HG03442 (cell line): ENCODE data around the gene FERMT2.
"Not testable (repeated sequence)": the region's sequence is repeated elsewhere in the genome, so short reads cannot be mapped to it uniquely, and the experiment has no call there.

ENCODE experiments used
- ATAC-seq: cut with Tn5 transposase; IDR thresholded peaks from one replicate; pipeline ENCODE4 v1.9.1; 2021; ENCODE audit warnings: mild to moderate bottlenecking, moderate library complexity; ENCODE audit not compliant: unreplicated experiment

Gene FERMT2

DNA sequence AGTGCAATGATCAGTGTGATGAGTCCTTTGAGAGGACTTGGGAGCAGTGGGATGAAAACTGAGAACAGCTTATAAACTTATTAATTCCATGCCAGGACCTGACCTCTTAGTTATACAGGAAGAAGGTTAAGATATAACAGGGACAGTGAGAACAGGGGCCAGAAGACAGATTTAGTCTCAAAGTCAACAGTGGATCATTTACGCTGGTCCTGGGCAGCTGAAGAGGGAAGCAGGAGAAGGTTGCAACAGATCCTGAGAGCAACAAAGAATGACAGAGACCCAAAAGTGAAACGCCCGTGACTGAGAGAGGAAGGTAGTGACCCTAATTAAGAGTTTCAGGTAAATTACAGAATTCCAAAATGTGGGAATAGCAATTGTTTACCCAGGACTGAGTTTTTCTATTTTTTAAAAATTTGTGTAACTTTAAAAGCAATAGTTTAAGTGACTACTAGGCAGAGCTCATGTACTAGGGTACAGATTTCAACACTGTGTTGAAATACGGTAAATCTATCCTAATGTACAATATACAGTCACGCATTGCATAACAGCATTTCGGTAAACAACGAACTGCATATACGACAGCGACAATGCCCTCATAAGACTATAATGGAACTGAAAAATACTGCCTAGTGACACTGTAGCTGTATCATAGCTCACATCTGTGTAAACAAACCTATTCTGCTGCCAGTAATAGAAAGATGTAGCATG, 81.8 kb downstream of the FERMT2 start:
- no peak for ATAC-seq

DNA sequence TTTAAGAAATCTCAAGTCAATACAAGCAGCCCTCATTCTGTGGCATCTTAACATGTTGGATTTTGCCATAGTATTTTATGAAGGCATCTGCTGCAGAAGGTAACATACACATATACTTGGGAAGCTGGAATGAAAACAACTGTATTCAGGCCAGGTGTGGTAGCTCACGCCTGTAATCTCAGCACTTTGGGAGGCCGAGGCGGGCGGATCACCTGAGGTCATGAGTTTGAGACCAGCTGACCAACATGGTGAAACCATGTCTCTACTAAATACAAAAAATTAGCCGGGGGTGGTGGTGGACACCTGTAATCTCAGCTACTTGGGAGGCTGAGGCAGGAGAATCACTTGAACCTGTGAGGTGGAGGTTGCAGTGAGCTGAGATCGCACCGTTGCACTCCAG, 86.0 kb downstream of the FERMT2 start:
- not testable (repeated sequence) for ATAC-seq

DNA sequence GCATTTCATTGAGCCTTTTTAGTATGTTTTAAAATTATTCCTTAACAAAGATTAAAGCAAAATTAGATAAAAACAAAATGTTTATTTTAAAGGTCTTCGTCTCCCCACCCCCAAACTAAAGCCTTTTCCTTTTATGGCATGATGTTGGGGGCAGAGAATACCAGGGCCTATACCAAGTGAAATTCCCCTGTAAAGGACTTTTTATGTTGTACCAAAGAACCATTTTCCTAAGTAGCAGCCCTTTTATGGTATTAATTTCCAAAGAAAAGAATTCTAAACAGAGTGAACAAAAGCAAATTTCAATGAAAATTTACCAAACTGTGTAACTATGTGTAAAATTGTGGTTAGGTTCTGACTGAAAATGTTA, 87.5 kb downstream of the FERMT2 start:
- no peak for ATAC-seq

DNA sequence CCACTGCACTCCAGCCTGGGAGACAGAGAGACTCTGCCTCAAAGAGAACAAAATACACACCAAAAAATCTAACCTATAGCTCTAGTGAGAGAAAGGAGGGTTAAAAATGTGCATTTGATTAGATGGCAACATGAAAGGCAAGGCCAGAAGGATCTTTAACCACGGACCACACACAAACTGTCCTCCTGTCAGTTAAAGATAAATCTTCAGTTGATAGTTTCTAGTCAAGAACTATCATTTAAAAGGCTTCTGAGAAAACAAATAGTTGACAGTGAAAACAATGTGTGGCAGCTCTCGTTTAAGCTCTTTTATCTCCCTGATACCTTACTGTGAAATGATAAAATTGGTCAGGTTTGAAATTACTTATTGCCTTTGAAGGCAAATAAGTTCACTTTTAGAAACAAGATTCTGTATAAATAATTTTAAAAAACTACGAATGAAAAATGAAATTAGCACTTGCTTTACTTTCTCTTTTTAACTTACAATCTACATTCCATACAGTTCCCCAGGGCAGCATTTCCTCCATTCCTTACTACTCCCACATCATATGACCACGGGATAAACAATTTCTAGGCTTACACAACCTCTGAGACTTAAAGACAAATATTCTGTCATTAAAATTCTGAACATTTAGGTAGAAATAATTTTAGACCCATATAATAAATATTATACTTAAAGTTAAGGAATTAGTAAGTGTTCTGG, 88.1 kb downstream of the FERMT2 start:
- ATAC-seq, result no peak

DNA sequence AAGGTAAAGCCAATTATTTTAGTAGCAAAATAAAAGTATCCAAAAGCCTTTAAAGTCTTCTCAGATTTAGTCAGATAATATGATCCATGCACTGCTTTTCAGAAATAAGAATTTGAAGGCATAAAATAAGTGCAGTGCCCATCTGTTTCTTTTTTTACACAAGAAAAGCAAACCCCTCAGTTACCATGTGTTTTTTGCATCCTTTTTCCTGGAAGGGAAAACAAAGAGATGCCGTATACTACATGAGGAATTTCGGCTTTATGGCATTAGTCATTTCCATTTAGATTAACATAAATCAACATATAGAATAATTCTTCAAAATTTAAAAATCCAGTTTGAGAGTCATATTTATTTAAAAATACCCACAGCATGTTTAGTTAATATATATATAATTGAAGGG, 89.4 kb downstream of the FERMT2 start:
- ATAC-seq, result no peak

DNA sequence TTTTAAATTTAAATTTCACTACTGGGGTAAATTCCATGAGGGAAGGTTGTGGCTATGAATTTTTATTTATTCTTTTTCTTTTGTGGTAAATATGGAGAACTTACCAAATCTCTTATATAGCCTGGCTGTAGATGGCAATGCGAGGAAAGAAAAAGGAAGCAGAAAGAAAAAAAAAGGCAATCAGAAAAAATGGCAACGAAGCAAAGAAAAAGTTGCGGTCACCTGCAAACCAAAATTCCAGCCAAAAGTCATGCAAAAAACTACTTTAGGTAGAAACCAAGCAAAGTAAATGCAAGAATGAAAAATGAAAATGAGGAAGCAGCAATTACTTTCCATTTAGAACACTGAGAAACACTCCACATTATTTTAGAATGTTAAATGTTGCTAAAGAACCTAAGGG, 89.9 kb downstream of the FERMT2 start:
- no peak for ATAC-seq

DNA sequence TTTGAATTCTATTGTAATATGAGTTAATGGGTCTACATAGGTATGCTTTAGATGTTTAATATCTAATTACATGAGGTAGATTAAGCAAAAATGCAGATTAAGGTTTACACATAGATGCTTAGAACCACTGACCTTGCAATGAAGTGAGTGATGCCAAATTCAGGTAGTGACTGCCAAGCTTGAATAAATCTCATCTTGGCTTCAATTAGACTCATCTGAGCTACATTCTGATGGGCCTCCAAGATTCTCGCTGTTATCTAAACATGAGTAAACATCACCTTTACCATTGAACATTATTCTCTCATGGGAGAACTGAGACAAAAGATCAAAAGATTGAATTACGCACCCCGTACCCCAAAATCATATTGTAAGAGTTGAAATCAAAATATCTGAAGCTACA, 90.6 kb downstream of the FERMT2 start:
- ATAC-seq, result no peak

DNA sequence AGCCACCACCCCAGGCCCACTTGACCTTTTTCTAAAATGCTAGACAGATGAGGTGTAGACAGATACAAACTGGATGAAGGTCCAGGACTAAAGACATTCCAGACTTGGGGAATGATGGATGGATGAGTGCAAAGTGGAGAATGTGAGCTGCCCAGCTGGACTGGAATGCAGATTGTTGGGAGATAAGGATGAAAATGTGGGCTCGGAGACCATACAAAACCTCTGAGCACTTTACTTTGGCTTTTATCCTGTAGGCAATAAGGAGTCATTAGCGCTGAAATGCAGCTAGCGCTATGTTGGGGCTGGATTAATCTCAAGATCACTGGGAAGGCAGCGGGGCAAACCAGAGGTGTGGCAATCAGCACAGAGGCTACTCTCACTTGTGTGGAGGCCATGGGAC, 94.7 kb downstream of the FERMT2 start:
- no peak for ATAC-seq

DNA sequence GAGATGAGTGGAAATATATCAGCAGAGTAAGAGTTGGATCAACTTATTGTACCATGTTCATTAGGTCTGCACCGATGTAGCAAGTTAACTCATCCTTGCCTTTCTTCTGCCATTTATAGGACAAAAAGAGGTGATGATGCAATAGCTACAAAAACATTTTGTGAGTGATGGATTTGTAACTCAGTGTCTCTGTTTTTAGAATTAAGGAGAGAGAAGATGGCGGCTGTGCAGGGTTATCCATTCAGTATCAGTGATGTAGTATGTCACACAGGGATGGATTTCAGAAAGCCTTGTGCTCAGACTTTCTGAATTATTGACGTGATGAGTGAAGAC, 97.4 kb downstream of the FERMT2 start:
- no peak for ATAC-seq

DNA sequence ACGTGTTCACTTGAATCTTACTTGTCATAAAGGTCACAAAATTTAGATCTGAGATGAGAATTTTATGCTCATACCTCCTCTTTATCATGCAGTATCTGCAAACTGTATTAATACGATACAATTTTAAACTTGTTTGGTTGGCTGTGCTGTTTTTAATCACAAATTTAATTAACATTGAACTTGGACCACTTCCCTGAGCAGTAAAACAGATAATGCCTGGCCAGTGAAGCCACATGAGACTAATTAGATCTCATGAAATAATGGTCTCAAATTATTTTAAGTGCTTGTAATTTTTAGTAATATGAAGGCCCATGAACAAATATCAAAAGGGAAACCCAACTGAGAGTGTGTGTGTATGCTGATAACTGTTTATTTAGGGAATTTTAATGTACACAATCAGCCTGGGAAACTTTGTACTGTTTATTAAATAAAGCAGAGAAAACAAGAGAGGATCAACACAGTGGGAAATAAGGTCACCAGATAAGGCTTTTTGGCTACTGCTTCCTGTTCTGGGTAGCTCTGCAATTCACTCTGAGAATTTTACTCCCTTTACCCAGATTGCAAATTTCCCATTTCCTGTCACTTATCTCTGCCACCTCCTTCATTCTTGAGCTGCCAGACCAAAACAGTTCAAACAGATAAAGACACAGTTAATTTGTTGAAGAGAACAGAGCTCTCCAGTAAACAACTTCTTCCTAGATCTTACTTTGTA, 97.9 kb downstream of the FERMT2 start:
- no peak for ATAC-seq

DNA sequence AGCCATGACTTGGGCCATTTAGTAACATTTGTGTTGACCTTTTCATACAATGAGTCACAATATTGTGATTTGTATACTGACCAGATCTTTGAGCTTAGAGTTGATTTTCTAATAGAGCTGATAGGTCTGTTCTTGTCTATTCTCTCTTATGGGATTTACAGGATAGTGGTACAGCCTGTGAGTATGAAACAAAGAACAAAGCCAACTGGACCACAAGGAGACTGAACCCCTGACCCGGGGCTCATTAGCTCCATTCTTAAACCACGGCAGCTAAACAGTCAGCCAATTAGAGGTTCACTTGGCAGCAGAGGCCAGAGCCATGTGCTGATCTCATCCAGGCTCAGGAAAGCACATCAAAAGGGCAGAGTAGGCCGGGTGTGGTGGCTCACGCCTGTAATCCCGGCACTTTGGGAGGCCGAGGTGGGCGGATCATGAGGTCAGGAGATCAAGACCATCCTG, 100.4 kb downstream of the FERMT2 start:
- no peak for ATAC-seq

DNA sequence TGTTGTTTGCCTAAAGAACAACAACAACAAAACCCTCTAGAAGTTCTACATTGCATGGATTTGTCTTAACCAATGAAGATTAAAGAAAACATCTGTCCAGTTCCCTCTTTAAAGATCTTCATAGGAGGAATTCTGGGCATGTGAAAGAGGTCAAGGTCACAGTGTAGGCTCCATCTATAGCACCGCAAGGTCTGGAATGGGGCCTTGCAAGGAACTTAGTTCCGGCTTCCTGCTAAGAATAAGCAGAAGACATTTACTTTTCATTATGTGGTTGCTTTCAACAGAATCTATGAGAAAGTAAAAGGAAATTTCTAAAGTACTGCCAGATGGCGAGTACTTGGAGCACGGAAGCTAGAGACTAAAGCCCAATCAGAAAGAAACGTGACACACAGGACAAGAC, 102.2 kb downstream of the FERMT2 start:
- ATAC-seq, result no peak

DNA sequence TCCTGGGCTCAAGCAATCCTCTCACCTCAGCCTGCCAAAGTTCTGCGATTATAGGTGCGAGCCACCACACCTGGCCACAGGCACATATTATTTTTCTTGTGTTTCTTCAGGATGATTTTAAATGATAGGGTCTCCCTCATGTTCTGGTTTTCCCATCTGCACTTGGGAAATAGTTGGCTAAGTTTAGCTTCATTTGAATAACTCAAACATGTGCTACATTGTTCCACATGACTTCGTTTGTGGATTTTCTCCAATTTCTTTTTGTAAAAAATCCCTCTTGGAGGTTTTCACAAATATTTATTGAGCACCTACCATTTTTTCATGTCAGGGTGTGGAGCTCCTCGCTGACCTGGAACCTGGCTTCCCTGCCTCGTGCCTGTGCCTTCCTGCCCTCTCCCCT, 104.3 kb downstream of the FERMT2 start:
- no peak for ATAC-seq

DNA sequence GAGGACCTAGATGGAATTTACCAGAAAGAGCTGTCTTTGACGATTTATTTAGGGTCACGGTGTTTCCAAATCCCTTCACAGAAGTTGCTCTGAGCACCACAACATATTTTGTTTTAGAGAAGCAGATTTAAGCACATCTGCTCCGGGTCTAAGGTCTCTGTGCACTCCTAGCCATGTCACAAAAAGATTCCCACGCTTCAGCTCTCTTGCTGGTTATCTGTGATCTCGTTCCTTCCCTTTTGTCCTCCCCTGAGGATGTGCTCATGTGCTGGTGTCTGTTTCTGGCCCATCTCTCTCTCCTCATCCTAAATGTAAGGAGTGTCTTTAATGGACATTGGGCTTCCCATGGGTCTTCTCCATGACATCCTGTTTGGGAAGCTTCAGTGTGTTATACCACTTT, 105.8 kb downstream of the FERMT2 start:
- ATAC-seq, result no peak

DNA sequence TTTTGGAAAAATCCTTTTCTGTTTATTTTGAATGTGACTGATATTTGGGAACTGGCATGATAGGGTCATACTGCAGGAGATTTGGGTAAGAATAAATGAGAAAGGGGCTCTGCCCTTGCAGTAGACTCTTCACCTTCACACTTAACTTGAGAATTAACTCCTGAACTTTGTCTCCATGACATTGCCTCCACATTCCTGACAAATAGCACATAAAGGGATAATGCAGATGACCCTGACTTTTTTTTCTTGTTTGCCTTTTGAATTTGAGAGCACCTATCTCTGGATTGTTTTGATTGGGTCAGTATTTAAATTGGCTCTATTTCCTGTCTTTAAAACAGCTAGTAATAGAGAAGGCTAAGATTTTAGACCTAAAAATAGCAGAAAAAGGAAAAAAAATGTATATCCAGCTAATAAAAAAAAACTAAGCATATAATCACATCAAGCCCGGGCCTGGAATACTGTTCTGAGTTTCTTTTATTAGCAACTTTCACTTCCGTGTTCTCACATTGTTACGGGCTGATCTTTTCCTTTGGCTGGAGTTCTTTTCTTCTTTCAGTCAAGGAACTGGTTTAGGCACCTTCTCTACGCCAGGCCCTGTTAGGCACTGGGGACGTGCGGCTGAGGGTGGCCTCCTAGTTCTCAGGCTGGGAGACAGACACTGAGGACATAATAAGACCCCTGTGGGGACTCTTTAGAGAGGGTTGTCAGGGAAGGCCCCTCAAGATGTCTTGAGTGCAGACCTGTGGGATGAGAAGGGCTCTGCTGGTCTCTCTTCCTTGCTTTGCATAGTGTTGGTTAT, 106.4 kb downstream of the FERMT2 start:
- no peak for ATAC-seq

DNA sequence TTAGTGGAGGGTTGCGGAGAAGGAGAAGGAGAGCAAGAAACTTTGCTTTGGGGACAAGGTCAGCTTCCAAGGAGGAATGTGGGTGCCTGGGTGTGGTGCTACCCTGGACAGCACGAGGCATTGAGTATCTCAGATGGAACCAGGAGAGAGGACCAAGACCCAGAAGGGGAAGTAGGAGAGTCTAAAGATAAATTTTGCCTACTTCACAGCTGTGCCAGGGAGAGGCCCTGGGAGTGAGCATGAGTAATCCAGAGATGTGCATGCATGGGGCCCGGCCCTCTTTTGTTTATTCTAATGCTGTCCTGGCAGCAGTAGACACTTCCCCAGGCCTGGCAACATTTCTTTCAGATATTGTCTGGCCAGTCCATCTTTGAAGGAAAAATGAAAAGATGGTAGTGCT, 110.0 kb downstream of the FERMT2 start:
- no peak for ATAC-seq

DNA sequence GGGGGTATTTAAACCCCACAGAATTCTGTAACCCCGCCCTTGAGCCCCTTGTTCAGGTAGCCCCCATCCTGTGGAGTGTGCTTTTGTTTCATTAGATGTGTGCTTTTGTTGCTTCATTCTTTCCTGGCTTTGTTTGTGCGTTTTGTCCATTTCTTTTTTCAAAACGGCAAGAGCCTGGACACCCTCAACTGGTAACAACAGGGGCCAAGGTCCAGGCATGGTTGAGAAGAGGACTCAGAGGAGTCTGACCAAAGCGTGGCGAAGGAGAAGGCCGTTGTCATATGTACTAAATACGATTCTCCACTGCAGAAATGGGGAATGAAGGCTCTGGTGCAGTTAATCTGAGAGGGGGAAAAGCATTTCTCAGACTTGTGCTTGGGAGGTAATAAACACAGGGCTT, 113.4 kb downstream of the FERMT2 start:
- no peak for ATAC-seq

DNA sequence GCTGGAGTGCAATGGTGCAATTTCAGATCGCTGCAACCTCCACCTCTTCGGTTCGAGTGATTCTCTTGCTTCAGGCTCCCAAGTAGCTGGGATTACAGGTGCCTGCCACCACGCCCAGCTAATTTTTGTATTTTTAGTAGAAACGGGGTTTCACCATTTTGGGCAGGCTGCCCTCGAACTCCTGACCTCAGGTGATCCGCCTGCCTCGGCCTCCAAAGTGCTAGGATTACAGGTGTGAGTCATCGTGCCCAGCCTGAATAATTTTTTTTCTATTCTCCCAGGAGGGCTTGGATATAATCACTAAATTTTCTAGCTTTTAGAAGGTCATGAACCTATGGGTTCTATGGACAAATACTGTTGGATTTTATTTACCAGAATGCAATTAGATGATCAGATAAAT, 114.8 kb downstream of the FERMT2 start:
- ATAC-seq, result no peak

DNA sequence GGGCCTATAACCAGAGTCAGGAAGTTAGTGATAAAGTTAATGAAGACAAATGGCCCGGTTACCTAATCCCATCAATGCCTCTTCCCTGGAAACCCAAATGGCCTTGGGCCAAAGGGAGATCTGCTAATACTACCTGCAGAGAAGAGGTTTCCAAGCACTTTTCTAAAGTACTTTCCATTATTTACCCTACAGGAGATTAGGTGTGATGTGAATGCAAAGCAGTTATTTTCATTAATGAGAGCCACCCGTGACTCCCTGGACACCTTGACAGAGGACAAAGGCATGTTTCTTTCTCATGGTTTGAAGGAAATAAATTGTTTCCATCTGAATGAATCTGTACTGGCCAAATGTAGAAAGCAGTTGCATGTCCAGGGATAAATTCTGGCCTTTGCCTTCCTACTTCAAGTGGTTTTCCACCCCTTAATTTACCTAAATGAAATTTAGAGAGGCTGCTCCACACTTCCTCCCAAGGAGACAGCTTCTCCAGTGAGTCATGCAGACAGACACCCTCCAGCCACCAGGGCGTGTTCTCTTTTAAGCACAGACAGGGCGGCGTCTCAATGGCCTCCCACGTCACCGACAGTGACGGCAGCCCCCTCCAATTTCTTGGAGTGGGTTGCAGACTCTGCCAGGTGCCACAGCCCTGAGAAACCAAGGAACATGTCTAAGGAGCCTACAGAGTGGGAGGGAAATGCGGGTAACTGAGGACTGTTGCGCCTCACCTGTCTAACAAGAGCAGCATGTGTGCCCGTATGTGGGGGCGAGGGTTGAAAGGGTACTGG, 115.5 kb downstream of the FERMT2 start:
- no peak for ATAC-seq

DNA sequence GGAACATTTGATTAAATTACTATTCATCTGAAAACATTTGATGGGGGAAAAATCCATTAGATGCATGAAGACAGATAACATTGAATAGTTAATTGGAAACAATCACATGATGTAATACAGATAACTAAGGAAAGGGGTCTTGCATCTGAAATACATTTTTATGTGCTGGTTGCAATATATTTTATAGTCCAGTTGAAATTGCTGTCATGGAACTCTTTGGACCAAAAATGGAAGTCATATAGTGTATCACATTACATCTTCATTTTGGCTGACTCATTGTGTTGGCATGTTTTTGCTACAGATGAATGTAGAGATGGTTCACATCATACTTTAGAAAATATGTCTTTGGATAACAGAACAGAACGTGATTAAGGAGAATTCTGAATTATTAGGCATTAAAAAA, 116.4 kb downstream of the FERMT2 start:
- no peak for ATAC-seq

DNA sequence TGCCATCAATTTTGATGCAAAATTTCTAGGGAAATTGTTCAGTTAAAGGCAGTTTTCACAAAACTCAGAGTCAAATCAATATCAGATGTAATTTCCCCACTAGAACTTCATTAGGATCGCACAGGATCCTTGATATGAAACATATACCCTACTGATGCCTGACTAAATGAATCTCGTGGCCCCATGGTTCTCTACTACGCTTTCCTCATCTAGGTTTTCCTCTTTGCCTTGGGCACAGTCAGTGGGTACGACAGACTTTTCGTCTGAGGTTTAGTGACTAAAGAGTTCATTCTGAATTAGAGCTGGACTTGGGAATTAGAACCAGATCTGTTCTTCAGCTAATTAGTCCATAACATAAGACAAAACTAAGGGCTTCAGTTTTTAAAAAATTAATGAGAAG, 117.0 kb downstream of the FERMT2 start:
- ATAC-seq, result no peak
